Left ventricle myocardium superior (tissue), 1 donor: Measurements from ENCODE around the gene CYB5R3. TPM values are rescaled to one million over a fixed set of nuclear protein-coding genes. Genes with fewer than 3 reads are reported as not detected.

Experiments used
- ATAC-seq: fragments of 200-7000 bp; cut with Tn5 transposase; one replicate; pipeline ENCODE4 v1.9.1; 2020; ENCODE audit warnings: mild to moderate bottlenecking, moderate library complexity
- DNase-seq: peaks from one replicate; pipeline ENCODE4 v3.0.0-alpha.2; 2020
- intact Hi-C: fragments of 100-400 bp; cut with micrococcal nuclease; formaldehyde crosslinking; loops from one replicate; pipeline ENCODE4 v1.11.0; 2022
- long read RNA-seq: library from polyadenylated mRNA; unstranded; transcript quantifications from one replicate; pipeline ENCODE4 v2.0.0, GENCODE V29; 2021
- total RNA-seq: library from RNA; stranded (reverse); fragmentation: NEBNext Ultra II Directional; extraction: Animal tissue kit (Norgen Biotek cat#: 25700); gene quantifications from one replicate; pipeline ENCODE4 v1.2.1, GENCODE V29; 2021
- donor health status: DM: no; HTN: yes; CAD: no; lungs with severe emphysema.

The CYB5R3 gene
- 283 TPM for total RNA-seq
- long read RNA-seq, transcript CYB5R3-201 (9 exons, 2,124 nt): major isoform, 344 of 486 reads
- long read RNA-seq, transcript CYB5R3-205 (9 exons, 2,153 nt): minor isoform, 5 of 486 reads
- long read RNA-seq, transcript CYB5R3-204 (8 exons, 1,849 nt): minor isoform, 16 of 486 reads
- long read RNA-seq, partial matches to known transcripts: 9 of 486 reads
- long read RNA-seq, other reads (novel, unspliced or antisense): 106 of 486 reads

- ATAC-seq (peak; percentile 67), DNase-seq (peak; percentile 92)
- intact Hi-C loops: no loop called here
Measured at GRCh38 chr22:42649246-42650099, at the start of gene CYB5R3. Gene CYB5R3, minus strand, starts transcription at chr22:42649392. Its CDS starts 77 bp downstream, at chr22:42649315.

- intact Hi-C loops: no loop called here
- DNase-seq (peak; percentile 94), ATAC-seq (peak; percentile 81)
Measured at GRCh38 chr22:42697542-42698013, 48.4 kb upstream of the CYB5R3 start.

DNA sequence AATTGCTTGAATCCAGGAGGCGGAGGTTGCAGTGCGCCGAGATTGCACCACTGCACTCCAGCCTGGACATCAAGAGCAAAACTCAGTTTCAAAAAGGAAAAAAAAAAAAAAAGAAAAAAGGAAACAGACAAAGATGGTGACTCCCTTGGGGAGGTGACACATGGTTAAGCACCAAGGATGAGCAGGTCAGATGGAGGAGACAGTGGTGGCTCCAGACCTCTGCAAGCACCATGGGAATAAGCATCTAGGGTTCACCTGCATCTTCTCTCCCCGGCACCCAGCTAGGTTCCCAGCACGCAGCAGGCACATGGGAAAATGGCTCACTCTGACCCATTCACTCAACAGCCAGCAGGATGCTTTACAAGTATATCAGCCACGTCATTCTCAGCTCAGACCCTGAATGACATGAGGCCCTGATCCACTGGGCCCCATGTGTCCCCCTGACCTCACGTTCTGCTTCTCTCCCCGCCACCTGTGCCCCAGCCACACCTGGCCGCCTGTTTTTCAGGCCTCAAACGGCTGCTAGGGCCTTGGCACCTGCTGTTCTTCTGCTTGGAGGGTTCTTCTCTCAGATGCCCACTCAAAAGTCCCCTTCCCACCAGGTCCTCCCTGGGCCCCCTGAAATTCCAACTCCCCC is 47.3 kb upstream of the CYB5R3 start:
- intact Hi-C loops: no loop called here
- no peak for ATAC-seq
- DNase-seq: peak; percentile 27

DNA sequence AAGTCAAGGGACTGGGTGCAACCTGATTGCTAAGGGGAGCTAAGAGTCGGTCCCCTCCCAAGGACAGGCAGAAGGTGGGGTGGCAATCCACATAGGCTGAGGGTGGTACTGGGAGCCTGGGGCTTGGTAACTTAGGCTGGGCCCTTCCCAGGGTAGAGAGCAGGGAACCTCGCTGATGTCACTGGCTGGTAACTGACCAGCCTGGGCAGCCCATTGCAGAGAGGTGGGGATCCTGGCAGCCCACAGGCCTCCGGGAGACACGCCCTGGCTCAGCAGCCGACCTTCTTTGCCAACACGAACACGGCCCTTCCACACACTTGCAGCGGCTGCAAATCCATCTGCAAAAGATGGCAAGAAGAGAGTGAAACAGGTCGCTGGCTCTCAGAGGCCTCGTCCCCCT is 46.1 kb upstream of the CYB5R3 start:
- ATAC-seq (peak; percentile 26), DNase-seq (peak; percentile 82)
- intact Hi-C loops: no loop called here

- ATAC-seq (no peak), DNase-seq (peak; percentile 35)
- intact Hi-C loops: no loop called here
Measured at GRCh38 chr22:42693763-42694683, 44.8 kb upstream of the CYB5R3 start.

DNA sequence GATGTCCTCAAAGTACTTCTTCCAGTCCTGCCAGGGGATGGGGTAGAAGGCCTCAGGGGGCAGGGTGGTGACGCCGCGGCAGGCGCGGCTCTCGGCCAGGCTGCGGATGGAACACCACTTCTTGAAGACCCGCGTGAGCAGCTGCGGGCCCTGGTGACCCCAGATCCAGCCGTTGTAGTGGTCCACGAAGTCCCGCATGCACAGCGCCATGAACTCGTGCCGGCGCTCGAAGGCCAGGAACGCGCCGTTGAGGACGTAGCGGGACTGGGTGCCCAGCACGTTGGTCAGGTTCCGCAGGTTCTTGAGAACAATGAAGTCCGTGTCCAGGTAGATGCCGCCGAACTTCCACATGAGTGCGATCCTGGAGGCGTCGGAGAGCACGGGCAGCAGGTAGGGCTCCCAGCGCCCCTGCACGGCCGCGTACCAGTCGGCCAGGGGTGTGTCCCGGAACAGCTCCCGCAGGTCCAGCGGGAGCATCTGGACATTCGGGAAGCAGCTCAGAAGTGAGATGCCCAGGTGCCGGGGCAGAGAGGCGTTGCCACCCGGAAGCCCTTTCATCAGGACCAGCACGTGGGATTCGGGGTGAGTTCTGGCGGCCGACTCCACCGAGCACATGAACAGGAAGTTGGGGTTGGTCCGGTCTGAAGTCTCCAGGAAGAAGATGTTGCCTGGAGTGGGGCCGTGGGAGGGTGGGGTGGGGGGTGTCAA is 44.0 kb upstream of the CYB5R3 start:
- peak; percentile 30 for DNase-seq
- intact Hi-C loops: no loop called here
- ATAC-seq: no peak

DNA sequence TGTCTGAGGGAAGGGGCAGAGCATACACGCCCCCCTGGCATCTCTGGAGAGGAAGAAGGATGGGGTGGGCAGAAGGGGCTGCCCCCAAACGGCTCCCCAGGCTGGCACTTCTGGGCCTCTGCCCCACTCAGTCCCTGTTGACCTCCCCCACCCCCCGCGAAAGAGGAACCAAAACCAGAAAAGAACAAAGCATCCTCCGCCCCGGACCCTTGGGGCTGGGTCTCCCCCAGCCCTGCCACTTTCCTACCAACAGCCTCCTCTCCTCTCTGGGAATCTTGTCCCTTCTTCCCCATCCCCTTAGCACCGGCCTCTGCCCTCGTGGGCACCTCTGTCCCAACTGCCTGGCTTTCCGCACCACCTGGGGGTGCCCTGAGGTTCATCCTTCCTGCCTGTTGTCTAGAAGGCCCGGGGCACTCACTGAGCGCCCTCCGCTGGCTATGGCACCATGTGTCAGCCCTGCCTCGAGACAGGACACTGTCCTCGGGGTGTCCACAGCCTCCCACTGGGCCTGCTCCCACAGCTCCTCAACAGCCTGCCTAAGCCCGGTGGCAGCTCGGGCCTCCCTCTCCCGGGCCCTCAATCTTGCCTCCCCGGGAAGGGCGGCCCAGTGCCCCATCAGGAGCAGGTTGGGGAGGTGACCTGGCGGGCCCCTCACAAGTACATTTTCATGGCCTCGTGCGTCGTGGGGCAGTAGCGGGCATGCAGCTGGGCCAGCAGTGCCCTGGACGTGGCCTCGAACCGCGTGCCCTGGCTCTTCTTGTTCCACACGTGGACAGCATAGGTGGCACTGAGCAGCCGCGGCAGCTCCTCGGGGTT is 43.3 kb upstream of the CYB5R3 start:
- intact Hi-C loops: no loop called here
- DNase-seq (peak; percentile 38), ATAC-seq (no peak)

GRCh38 chr22:42691440-42691839 is 42.2 kb upstream of the CYB5R3 start:
- ATAC-seq (no peak), DNase-seq (peak; percentile 33)
- intact Hi-C loops: no loop called here

DNA sequence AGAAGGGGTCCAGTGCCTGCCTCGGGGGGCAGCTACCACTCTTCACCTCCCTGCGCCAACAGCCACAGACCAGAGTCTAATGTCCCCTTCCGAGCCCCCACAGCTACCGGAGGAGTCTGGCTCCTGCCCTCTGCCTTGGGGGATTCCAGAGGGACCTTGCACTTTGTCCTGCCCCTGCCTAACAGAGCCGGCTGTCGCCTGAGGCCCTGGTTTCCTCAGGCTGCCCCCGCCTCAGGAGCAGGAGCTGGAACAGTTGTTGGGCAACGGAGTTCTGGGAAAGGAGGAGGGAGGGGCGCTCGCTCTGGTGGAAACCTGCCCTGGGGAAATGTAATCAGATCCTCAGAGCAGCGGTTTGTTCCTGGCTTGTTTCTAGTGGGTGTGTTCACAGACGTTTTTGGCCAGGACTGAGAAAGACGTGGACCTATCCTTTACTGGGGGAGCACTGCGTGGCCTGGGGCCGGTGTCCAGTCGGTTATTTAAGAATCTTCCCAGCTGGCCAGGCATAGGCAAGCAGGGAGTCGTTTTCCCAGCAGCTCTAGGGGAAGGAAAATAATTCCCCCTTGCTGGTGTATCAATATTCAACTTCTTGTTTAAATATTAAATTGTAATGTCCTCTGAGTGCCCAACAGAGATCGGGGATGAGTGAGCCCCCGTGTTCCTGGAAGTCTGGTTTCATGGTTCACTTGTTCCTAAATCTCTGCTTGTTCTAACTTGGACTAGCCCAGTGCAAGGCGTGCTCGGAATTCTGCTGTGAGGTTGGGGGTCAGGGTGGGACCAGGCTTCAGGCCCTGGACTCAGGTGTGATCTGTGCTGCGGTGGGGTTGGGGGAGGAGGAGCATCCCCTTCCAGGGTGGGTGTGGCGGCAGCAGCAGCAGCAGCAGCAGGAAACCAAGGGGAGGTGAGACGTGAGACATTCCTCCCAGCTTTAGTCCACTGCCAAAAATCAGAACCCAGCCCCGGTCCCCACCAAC is 39.3 kb upstream of the CYB5R3 start:
- ATAC-seq (peak; percentile 69), DNase-seq (peak; percentile 90)
- intact Hi-C loops: no loop called here

GRCh38 chr22:42686756-42687491 is 37.7 kb upstream of the CYB5R3 start:
- intact Hi-C loops: no loop called here
- DNase-seq: peak; percentile 36
- ATAC-seq: no peak

- intact Hi-C loops: no loop called here
- DNase-seq (peak; percentile 86), ATAC-seq (peak; percentile 53)
Measured at GRCh38 chr22:42685941-42686653, 36.9 kb upstream of the CYB5R3 start.

DNA sequence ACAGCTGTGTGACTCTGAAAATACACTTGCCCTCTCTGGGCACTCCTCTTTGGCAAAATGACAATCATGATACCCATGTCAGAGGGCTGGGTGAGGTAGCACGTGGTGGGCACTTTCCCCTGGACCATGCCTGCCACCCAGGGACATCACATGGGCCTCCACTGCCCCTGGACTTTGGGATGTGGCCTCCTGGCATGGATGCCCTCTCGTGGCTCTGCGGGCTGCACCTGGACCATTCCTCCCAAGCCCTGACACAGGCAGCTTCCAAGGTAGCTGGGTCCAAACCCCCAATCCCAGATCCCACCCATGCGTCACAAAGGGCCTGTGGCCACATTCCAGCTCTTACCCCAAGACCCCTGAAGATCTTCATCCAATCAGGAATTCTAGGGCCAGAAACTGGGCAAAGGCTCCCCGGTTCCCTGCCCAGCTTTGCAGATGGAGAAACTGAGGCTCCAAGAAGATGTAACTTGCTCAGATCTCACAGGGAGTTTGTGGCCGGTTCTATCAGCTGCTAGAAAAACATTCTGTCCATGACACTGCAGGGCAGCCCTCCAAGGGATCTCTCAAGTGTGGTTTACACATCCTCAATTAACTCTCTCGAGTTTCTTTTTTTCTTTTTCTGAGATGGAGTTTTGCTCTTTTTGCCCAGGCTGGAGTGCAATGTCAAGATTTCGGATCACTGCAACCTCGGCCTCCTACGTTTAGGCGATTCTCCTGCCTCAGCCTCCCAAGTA is 35.4 kb upstream of the CYB5R3 start:
- peak; percentile 69 for DNase-seq
- no peak for ATAC-seq
- intact Hi-C loops: no loop called here

DNA sequence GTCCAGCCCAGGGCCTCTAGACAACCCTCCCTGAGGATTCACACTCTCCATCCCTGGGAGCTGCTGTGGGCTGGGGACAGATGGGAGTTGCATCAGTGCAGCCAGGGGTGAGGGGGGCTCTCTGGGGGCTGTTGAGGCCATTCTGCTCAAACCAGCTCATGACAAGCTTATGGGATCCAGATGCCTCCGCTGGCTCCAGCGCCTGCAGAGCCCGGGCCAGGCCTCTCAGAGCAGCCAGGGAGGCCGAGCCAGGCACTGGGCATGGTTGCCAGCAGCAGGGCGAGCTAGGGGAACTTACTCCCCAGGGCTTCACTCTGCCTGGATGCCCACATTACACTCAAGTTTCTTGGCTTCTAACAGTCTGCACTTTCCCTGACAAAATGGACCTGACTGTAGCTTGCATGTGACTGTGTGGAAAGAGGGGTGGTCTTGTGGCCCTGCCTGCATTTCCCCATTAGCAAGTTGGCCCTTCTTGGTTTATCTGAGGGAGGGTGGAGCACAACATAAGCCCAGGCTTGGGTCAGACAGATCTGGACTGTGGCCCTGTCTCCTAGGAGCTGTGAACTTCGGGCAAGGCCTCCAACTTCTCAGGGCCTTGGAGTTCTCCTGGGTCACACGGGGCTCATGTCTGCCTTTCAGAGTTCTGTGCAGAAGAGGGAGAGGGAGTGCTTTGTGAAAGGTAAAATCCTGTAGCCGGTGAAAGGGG is 34.5 kb upstream of the CYB5R3 start:
- intact Hi-C loops: no loop called here
- peak; percentile 60 for ATAC-seq
- DNase-seq: peak; percentile 92
